Epithelial cell of esophagus (primary cell): Measurements from ENCODE around the gene AMOTL1.

ENCODE experiments used
- DNase-seq: peaks from one replicate; pipeline ENCODE4 v3.0.0; 2010; ENCODE audit warnings: low read depth
- H3K4me3 ChIP-seq: 2 replicates; pipeline ENCODE4 v1.5.1; 2011; ENCODE audit warnings: mild to moderate bottlenecking, low read length, control low read depth
- TF ChIP-seq, protein P1 (sequence below): IDR thresholded peaks from 2 replicates; pipeline ENCODE4 v1.5.1; 2011; ENCODE audit warnings: low read depth, mild to moderate bottlenecking, low read length, control low read depth, inconsistent platforms; ENCODE audit not compliant: insufficient read depth; ENCODE audit errors: missing control alignments

AMOTL1 gene

DNA sequence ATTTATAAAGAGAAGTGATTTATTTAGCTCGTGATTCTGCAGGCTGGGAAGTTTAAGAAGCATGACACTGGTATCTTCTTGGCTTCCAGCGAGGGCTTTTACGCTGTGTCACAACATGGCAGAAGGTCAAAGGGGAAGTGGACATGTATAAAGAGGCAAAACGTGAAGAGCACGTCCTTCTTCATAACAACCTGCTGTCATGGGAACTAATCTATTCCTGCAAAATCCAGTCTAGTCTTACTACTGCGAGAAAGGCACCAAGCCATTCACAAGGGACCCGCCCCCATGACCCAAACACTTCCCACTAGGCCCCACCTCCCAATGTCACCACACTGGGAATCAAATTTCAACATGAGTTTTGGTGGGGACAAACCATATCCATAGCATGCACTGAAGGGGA, 58.3 kb downstream of the AMOTL1 start:
- H3K4me3 ChIP-seq = no peak overlapping the region
- TF ChIP-seq, protein P1, sequence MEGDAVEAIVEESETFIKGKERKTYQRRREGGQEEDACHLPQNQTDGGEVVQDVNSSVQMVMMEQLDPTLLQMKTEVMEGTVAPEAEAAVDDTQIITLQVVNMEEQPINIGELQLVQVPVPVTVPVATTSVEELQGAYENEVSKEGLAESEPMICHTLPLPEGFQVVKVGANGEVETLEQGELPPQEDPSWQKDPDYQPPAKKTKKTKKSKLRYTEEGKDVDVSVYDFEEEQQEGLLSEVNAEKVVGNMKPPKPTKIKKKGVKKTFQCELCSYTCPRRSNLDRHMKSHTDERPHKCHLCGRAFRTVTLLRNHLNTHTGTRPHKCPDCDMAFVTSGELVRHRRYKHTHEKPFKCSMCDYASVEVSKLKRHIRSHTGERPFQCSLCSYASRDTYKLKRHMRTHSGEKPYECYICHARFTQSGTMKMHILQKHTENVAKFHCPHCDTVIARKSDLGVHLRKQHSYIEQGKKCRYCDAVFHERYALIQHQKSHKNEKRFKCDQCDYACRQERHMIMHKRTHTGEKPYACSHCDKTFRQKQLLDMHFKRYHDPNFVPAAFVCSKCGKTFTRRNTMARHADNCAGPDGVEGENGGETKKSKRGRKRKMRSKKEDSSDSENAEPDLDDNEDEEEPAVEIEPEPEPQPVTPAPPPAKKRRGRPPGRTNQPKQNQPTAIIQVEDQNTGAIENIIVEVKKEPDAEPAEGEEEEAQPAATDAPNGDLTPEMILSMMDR = no peak
- DNase-seq = no peak

GRCh38 chr11:94828088-94828487, 59.9 kb downstream of the AMOTL1 start:
- TF ChIP-seq, protein P1 = no peak
- DNase-seq = no peak
- no peak overlapping the region for H3K4me3 ChIP-seq

DNA sequence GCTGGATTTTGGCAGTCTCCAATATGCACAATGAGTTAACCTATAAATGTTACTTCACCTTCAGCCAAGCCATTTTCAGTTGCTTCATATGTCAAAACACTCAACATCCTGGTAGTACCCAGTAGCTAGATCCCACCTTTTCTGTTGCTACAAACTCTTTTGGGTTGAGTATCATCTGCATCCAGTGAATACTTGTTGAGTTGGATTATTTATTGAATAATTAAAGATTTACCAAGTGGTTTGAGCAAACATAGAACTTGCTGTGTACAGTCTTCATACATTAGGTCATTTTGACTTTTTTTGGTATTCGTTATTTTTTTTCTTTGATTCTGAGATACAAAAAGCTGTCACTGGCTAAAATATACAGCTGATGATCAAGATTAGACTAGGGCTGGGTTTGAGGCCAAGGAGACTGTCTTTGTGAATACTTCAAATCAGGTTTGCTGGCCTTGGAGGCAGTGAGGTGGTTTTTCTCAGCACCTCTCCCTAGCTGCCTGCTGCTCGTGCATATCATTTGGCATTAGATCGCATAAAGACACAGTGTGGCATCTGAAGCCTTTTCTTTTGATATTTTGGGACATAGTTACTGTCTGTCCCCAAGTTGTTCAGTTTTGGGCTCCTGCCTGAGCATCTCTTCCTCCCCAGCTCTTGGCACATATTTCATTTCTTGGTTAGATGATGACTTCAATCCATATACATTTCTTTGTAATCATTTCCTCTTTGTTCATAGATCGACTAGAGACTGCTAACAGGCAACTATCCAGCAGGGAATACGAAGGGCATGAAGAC, 62.8 kb downstream of the AMOTL1 start:
- H3K4me3 ChIP-seq = no peak overlapping the region
- TF ChIP-seq, protein P1 = no peak
- no peak for DNase-seq

- TF ChIP-seq, protein P1 = no peak
- no peak for DNase-seq
- H3K4me3 ChIP-seq = no peak overlapping the region
Observed at GRCh38 chr11:94831529-94831928, 63.4 kb downstream of the AMOTL1 start.

DNA sequence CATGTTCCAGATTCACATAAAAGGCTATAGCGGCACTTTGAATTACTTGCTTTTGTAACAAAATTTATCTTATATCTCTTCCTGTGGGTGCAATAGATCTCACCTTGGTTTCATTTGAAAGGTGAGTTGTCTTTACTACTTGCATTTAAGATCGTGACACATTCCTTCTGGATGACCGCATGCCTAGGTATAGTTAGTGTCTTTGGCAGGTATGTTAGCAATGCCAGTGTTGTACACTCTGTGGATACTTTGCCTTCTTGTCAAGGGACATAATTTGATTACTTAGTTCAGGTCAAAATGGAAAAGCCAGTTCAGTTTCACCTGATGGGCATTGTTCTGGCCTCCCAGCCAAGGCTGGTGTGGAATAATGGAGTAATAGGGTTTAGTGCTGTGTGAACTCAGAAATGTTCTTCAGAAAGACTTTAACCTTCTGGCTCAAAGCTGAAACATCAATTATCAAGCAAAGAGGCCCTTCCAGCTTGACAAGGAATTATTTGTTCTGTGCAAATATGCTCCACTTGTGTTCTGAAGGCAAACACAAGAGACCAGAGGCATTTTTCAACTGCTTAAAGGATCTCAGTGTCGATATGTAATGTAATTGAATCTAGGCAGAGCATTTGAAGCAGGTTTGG, 64.6 kb downstream of the AMOTL1 start:
- DNase-seq = peak; percentile 29
- TF ChIP-seq, protein P1 = no peak

GRCh38 chr11:94834911-94835593, 66.9 kb downstream of the AMOTL1 start:
- no peak for DNase-seq
- TF ChIP-seq, protein P1 = no peak
- H3K4me3 ChIP-seq = no peak overlapping the region

More for the DNA sequence above, 64.6 kb downstream of the AMOTL1 start:
- no peak overlapping the region for H3K4me3 ChIP-seq
